Caco-2 (cell line): ENCODE results near the gene PLS3. TPM values are rescaled to one million over a fixed set of nuclear protein-coding genes. Genes with fewer than 3 reads are reported as not detected.
"Not testable (repeated sequence)": the region's sequence is repeated elsewhere in the genome, so short reads cannot be mapped to it uniquely, and the experiment has no call there.

Experiments
- BruUV-seq: library from RNA; stranded (reverse); fragments of 400-500 nt; replicated peaks from 2 replicates; lab custom pipeline; 2021; lab: Mats Ljungman, UMichigan
- CTCF ChIA-PET: fragments of 300-600 bp; sonication (Branson Sonifier 250); formaldehyde crosslinking; loops from one replicate; lab custom pipeline; 2022; ENCODE audit warnings: antibody characterized with exemption; lab: Charles Lee
- POLR2A ChIA-PET: fragments of 300-600 bp; sonication (Branson Sonifier 250); formaldehyde crosslinking; loops from one replicate; lab custom pipeline; 2022; ENCODE audit warnings: antibody characterized with exemption; lab: Charles Lee
- DNase-seq, 2 experiments: peaks; one replicate each; pipeline versions ENCODE4 v3.0.0 to v3.0.0-alpha.2; 2020 to 2022
- H3K27me3 ChIP-seq: replicated peaks from 2 replicates; pipeline ENCODE4 v1.6.0; 2011; ENCODE audit warnings: low read length; ENCODE audit not compliant: control insufficient read depth, insufficient read depth
- H3K36me3 ChIP-seq: 2 replicates; pipeline ENCODE4 v1.5.1; 2011; ENCODE audit warnings: low read length; ENCODE audit not compliant: control insufficient read depth, insufficient read depth
- H3K4me1 ChIP-seq: fragments of 250-450 bp; sonication (Bioruptor Pico); 2 replicates; pipeline ENCODE4 v1.5.1; 2020; ENCODE audit warnings: mild to moderate bottlenecking
- H3K4me3 ChIP-seq: 2 replicates; pipeline ENCODE4 v1.5.1; 2011; ENCODE audit warnings: low read depth, mild to moderate bottlenecking, control low read depth, low read length
- H3K9me3 ChIP-seq: fragments of 250-450 bp; sonication (Bioruptor Pico); 2 replicates; pipeline ENCODE4 v1.5.1; 2020; ENCODE audit warnings: mild to moderate bottlenecking, moderate library complexity
- H3K27ac Mint-ChIP-seq: one replicate; pipeline ENCODE4 v1.8.0; 2022; ENCODE audit warnings: mixed read lengths; ENCODE audit not compliant: unreplicated experiment
- H3K27me3 Mint-ChIP-seq: one replicate; pipeline ENCODE4 v1.8.0; 2022; ENCODE audit warnings: mixed read lengths; ENCODE audit not compliant: insufficient read depth, unreplicated experiment
- H3K36me3 Mint-ChIP-seq: one replicate; pipeline ENCODE4 v1.8.0; 2022; ENCODE audit warnings: mild to moderate bottlenecking, mixed read lengths; ENCODE audit not compliant: insufficient read depth, unreplicated experiment
- H3K4me1 Mint-ChIP-seq: one replicate; pipeline ENCODE4 v1.8.0; 2022; ENCODE audit warnings: low read depth, mixed read lengths; ENCODE audit not compliant: unreplicated experiment
- H3K4me3 Mint-ChIP-seq: one replicate; pipeline ENCODE4 v1.8.0; 2022; ENCODE audit warnings: mild to moderate bottlenecking, moderate library complexity, mixed read lengths; ENCODE audit not compliant: unreplicated experiment
- H3K9me3 Mint-ChIP-seq: one replicate; pipeline ENCODE4 v1.8.0; 2022; ENCODE audit warnings: mixed read lengths; ENCODE audit not compliant: unreplicated experiment
- intact Hi-C: fragments of 100-400 bp; cut with micrococcal nuclease; formaldehyde crosslinking; loops from one replicate; pipeline ENCODE4 v1.10.0; 2022; ENCODE audit not compliant: unreplicated experiment
- total RNA-seq: library from RNA; stranded (reverse); gene quantifications from 2 replicates; pipeline ENCODE4 v1.2.3, GENCODE V29; 2022
- TF ChIP-seq, protein P1 (sequence below), 2 experiments: fragments of 200-600 bp in 1 of 2; IDR thresholded peaks; 1 replicate in 1 of 2; 2 replicates in 1 of 2; pipeline versions ENCODE4 v1.5.1 to v1.8.0; 2011 to 2022; ENCODE audit warnings: antibody characterized with exemption in 1 of 2, control low read depth in 1 of 2, inconsistent platforms in 1 of 2, low read depth in 1 of 2, low read length in 1 of 2, mild to moderate bottlenecking in 1 of 2, moderate library complexity in 1 of 2; ENCODE audit not compliant: insufficient read depth in 1 of 2, severe bottlenecking in 1 of 2, unreplicated experiment in 1 of 2

Gene PLS3
- total RNA-seq, 1 experiment from 2014 or later, result 213 TPM

DNA sequence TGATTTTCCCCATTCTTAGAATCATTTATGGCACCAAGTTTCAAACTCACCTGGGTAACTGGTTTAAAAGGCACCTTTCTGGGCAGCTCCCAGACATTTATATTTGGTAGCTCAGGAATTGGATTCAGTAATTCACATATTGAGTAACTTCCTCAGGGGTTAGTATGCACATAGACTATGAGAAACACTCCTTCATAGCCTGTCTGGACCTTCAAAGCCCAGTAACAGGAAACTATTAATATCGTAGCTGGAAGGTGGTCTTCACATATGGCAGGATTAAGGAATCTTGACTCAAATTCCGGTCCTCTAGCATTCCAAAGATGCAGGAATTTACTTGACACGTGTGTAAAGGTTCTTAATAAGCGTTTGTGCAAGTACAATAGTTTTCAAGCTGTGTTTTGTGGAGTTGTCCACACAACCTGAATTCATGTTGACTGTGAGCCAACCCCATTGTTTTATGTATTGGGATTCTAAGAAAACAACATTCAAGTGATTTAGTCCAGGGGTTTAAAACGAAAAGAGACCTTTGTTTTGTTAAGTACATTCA lies 78.4 kb downstream of the PLS3 start:
- BruUV-seq, result no TSS peak
- Mint-ChIP-seq H3K9me3 (no peaks in the 10 kb centered on the region), H3K4me1 (peaks cover 10% of the 10 kb centered on the region), H3K36me3 (peaks cover 72% of the 10 kb centered on the region), H3K4me3 (no peak overlapping the region), H3K27me3 (no peaks in the 10 kb centered on the region), H3K27ac (no peak overlapping the region)
- ChIA-PET CTCF (no interaction called here), POLR2A (no interaction called here)
- H3K4me3 ChIP-seq, result no peak overlapping the region
- no peaks in the 10 kb centered on the region for H3K4me1 ChIP-seq
- H3K27me3 ChIP-seq, result no peaks in the 10 kb centered on the region
- intact Hi-C loops, result no loop called here
- H3K36me3 ChIP-seq, result no peaks in the 10 kb centered on the region; the same call in 1 of the 2 replicates
- TF ChIP-seq, protein P1, sequence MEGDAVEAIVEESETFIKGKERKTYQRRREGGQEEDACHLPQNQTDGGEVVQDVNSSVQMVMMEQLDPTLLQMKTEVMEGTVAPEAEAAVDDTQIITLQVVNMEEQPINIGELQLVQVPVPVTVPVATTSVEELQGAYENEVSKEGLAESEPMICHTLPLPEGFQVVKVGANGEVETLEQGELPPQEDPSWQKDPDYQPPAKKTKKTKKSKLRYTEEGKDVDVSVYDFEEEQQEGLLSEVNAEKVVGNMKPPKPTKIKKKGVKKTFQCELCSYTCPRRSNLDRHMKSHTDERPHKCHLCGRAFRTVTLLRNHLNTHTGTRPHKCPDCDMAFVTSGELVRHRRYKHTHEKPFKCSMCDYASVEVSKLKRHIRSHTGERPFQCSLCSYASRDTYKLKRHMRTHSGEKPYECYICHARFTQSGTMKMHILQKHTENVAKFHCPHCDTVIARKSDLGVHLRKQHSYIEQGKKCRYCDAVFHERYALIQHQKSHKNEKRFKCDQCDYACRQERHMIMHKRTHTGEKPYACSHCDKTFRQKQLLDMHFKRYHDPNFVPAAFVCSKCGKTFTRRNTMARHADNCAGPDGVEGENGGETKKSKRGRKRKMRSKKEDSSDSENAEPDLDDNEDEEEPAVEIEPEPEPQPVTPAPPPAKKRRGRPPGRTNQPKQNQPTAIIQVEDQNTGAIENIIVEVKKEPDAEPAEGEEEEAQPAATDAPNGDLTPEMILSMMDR (IDR thresholded peaks at IDR 0.05; ENCODE audit: insufficient read depth in 1 of 2, low read depth in 1 of 2, low read length in 1 of 2, severe bottlenecking in 1 of 2, unreplicated experiment in 1 of 2), result no peak
- no peak for DNase-seq
- no peaks in the 10 kb centered on the region for H3K9me3 ChIP-seq

DNA sequence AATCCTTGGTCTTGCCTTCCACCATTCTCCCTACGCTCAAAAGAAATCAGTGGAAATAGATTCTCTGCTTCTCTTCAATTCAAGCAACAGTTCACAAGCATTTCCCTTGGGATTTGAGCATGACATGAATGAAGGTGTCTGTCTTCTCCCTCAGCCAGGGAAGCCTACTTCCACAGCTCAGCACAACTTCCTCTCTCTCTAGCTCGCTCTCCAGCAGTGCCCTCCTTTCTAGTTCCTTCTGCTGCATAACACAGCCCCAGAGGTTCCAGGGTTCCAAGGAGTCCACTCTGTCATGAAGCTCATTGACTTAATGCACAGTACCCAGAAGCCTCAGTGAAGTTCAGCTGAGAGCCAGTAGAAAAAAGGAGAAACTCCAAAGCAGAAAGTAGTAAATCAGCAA lies 81.3 kb downstream of the PLS3 start:
- TF ChIP-seq, protein P1 (IDR thresholded peaks at IDR 0.05; ENCODE audit: insufficient read depth in 1 of 2, low read depth in 1 of 2, low read length in 1 of 2, severe bottlenecking in 1 of 2, unreplicated experiment in 1 of 2), result no peak
- no TSS peak for BruUV-seq
- intact Hi-C loops, result loop anchor here (5.0 kb wide), 1 partner anchor 80 kb away; the partner anchor contains the start of gene PLS3
- Mint-ChIP-seq H3K27me3 (no peaks in the 10 kb centered on the region), H3K4me3 (no peak overlapping the region), H3K36me3 (peaks cover 85% of the 10 kb centered on the region), H3K4me1 (peaks cover 10% of the 10 kb centered on the region), H3K9me3 (no peaks in the 10 kb centered on the region), H3K27ac (peak overlapping the region; percentile 22)
- Histone ChIP-seq H3K36me3 (no peaks in the 10 kb centered on the region; the same call in 1 of the 2 replicates), H3K4me1 (no peaks in the 10 kb centered on the region), H3K9me3 (no peaks in the 10 kb centered on the region), H3K4me3 (no peak overlapping the region), H3K27me3 (no peaks in the 10 kb centered on the region)
- POLR2A ChIA-PET, result no interaction called here
- CTCF ChIA-PET, result no interaction called here
- no peak for DNase-seq

DNA sequence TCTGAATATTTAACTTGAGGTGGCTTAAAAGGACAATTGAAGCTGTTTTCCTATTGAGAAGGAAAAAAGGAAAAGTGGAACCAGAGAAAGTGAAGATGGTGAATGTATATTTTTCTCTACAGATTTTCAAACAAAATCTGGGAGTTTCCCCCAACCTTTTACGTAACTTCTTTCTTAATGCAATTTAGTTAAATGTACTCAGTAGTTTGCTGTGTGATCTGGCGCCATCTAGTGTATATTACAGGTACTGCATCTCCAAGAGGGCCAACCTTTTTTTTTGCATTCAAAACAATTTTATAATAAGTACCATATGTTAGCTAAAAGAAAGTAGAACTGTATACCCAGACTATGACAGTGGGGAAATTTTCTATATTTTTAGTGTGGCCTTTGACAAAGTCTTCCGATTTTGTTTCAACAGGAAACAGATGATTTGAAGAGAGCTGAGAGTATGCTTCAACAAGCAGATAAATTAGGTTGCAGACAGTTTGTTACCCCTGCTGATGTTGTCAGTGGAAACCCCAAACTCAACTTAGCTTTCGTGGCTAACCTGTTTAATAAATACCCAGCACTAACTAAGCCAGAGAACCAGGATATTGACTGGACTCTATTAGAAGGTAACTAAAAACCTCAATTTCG lies 82.0 kb downstream of the PLS3 start:
- H3K4me1 ChIP-seq, result no peaks in the 10 kb centered on the region
- TF ChIP-seq, protein P1 (IDR thresholded peaks at IDR 0.05; ENCODE audit: insufficient read depth in 1 of 2, low read depth in 1 of 2, low read length in 1 of 2, severe bottlenecking in 1 of 2, unreplicated experiment in 1 of 2), result peak; percentile 54 to 66
- CTCF ChIA-PET, result interaction anchor here (0.7 kb wide), 1 partner anchor 48 kb away, joined by 4 read pairs; no protein-coding TSS in a partner anchor
- intact Hi-C loops, result loop anchor here (1.0 to 5.0 kb wide), 3 partner anchors 81 to 416 kb away; partner anchors contain the start of gene PLS3
- no TSS peak for BruUV-seq
- peak in 1 of 2 experiments; percentile 48 for DNase-seq
- H3K27me3 ChIP-seq, result no peaks in the 10 kb centered on the region
- Mint-ChIP-seq H3K4me3 (no peak overlapping the region), H3K9me3 (no peaks in the 10 kb centered on the region), H3K27me3 (no peaks in the 10 kb centered on the region), H3K36me3 (peaks cover 78% of the 10 kb centered on the region), H3K27ac (no peak overlapping the region), H3K4me1 (peaks cover 10% of the 10 kb centered on the region)
- no peaks in the 10 kb centered on the region; the same call in 1 of the 2 replicates for H3K36me3 ChIP-seq
- no peaks in the 10 kb centered on the region for H3K9me3 ChIP-seq
- no peak overlapping the region for H3K4me3 ChIP-seq
- POLR2A ChIA-PET, result no interaction called here

DNA sequence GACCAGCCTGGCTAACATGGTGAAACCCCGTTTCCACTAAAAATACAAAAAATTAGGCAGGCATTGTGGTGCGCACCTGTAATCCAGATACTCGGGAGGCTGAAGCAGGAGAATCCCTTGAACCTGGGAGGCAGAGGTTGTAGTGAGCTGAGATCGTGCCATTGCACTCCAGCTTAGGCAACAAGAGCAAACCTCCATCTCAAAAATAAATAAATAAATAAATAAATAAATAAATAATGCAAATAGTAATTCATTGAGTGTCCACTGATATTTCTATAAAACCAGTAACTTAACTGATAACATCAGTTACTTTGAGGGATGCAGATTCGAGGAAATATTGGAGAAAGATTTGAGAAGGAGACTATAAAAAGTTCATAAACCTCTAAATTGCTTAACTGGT lies 83.4 kb downstream of the PLS3 start:
- peaks cover 10% of the 10 kb centered on the region for H3K4me1 Mint-ChIP-seq
- H3K4me3 Mint-ChIP-seq, H3K9me3 ChIP-seq, H3K4me1 ChIP-seq, CTCF ChIA-PET, POLR2A ChIA-PET, H3K27me3 Mint-ChIP-seq, H3K27me3 ChIP-seq, BruUV-seq, H3K9me3 Mint-ChIP-seq, H3K4me3 ChIP-seq, H3K27ac Mint-ChIP-seq, DNase-seq, H3K36me3 ChIP-seq: not testable (repeated sequence)
- intact Hi-C loops, result loop anchor here (5.0 kb wide), 1 partner anchor 82 kb away; the partner anchor contains the start of gene PLS3
- peaks cover 71% of the 10 kb centered on the region for H3K36me3 Mint-ChIP-seq
